GM18499 (cell line): ENCODE measurements around the gene USP17L17.
"Not testable (repeated sequence)": the region's sequence is repeated elsewhere in the genome, so short reads cannot be mapped to it uniquely, and the experiment has no call there.

Experiments used
- ATAC-seq: cut with Tn5 transposase; IDR thresholded peaks from one replicate; pipeline ENCODE4 v1.9.1; 2021; ENCODE audit warnings: moderate number of reproducible peaks; ENCODE audit not compliant: insufficient read depth, unreplicated experiment

USP17L17 gene

GRCh38 chr4:9243579-9243978 lies at the start of gene USP17L17:
Gene USP17L17, plus strand, starts transcription at chr4:9243879. Its CDS starts 0 bp downstream, at chr4:9243879.
- not testable (repeated sequence) for ATAC-seq

GRCh38 chr4:9210357-9210756 lies 33.3 kb upstream of the USP17L17 start, which contains the start of gene USP17L10:
Gene USP17L10, plus strand, starts transcription at chr4:9210657. Its CDS starts 0 bp downstream, at chr4:9210657.
- not testable (repeated sequence) for ATAC-seq

- not testable (repeated sequence) for ATAC-seq
These were observed 29.0 kb upstream of the USP17L17 start for GRCh38 chr4:9214701-9215100.

GRCh38 chr4:9215105-9215504 lies 28.6 kb upstream of the USP17L17 start, which contains the start of gene USP17L11:
Gene USP17L11, plus strand, starts transcription at chr4:9215405. Its CDS starts 0 bp downstream, at chr4:9215405.
- ATAC-seq, result not testable (repeated sequence)

GRCh38 chr4:9219852-9220251 lies 23.8 kb upstream of the USP17L17 start, which contains the start of gene USP17L12:
Gene USP17L12, plus strand, starts transcription at chr4:9220152. Its CDS starts 0 bp downstream, at chr4:9220152.
- not testable (repeated sequence) for ATAC-seq

- ATAC-seq, result not testable (repeated sequence)
These were observed 19.1 kb upstream of the USP17L17 start, which contains the start of gene USP17L13 for GRCh38 chr4:9224596-9224995. Gene USP17L13, plus strand, starts transcription at chr4:9224896. Its CDS starts 0 bp downstream, at chr4:9224896.

GRCh38 chr4:9230249-9230648 lies 13.4 kb upstream of the USP17L17 start:
- not testable (repeated sequence) for ATAC-seq

GRCh38 chr4:9234085-9234484 lies 9.6 kb upstream of the USP17L17 start, which contains the start of gene USP17L15:
Gene USP17L15, plus strand, starts transcription at chr4:9234385. Its CDS starts 0 bp downstream, at chr4:9234385.
- not testable (repeated sequence) for ATAC-seq

GRCh38 chr4:9238461-9238860 lies 5.2 kb upstream of the USP17L17 start:
- not testable (repeated sequence) for ATAC-seq

- not testable (repeated sequence) for ATAC-seq
These were observed 4.4 kb downstream of the USP17L17 start, which contains the start of gene USP17L18 for GRCh38 chr4:9247953-9248680. Gene USP17L18, plus strand, starts transcription at chr4:9248630. Its CDS starts 0 bp downstream, at chr4:9248630.

- not testable (repeated sequence) for ATAC-seq
These were observed 9.4 kb downstream of the USP17L17 start, which contains the start of gene USP17L19 for GRCh38 chr4:9253078-9253477. Gene USP17L19, plus strand, starts transcription at chr4:9253378. Its CDS starts 0 bp downstream, at chr4:9253378.

GRCh38 chr4:9257824-9258223 lies 14.1 kb downstream of the USP17L17 start, which contains the start of gene USP17L20:
Gene USP17L20, plus strand, starts transcription at chr4:9258124. Its CDS starts 0 bp downstream, at chr4:9258124.
- ATAC-seq, result not testable (repeated sequence)

- ATAC-seq, result not testable (repeated sequence)
These were observed 18.9 kb downstream of the USP17L17 start, which contains the start of gene USP17L21 for GRCh38 chr4:9262572-9262971. Gene USP17L21, plus strand, starts transcription at chr4:9262872. Its CDS starts 0 bp downstream, at chr4:9262872.

GRCh38 chr4:9267319-9267718 lies 23.6 kb downstream of the USP17L17 start, which contains the start of gene USP17L22:
Gene USP17L22, plus strand, starts transcription at chr4:9267619. Its CDS starts 0 bp downstream, at chr4:9267619.
- not testable (repeated sequence) for ATAC-seq

GRCh38 chr4:9271719-9272118 lies 28.0 kb downstream of the USP17L17 start:
- ATAC-seq, result not testable (repeated sequence)
